HepG2 (cell line): ENCODE measurements around the gene RING1. TPM values are rescaled to one million over a fixed set of nuclear protein-coding genes. Genes with fewer than 3 reads are reported as not detected.
A peak's percentile ranks its signal among the peaks of the same experiment; 100 is the strongest.

ENCODE experiments used
- ADNP ChIP-seq: sonication (generic); formaldehyde crosslinking; IDR thresholded peaks from 2 replicates; pipeline ENCODE4 v1.4.0; 2020; ENCODE audit warnings: missing genetic modification reagents
- ARNT ChIP-seq: fragments of 450-650 bp; IDR thresholded peaks from 2 replicates; pipeline ENCODE4 v1.6.1; 2017
- ELK4 ChIP-seq: sonication (generic); formaldehyde crosslinking; IDR thresholded peaks from 2 replicates; pipeline ENCODE4 v1.9.0; 2021; ENCODE audit warnings: missing genetic modification reagents, borderline replicate concordance
- FOXK1 ChIP-seq: sonication (generic); formaldehyde crosslinking; IDR thresholded peaks from 2 replicates; pipeline ENCODE4 v1.4.0; 2020; ENCODE audit warnings: low read depth, missing genetic modification reagents, borderline replicate concordance
- GLMP ChIP-seq: sonication (generic); formaldehyde crosslinking; IDR thresholded peaks from 2 replicates; pipeline ENCODE4 v1.9.0; 2021; ENCODE audit warnings: missing genetic modification reagents, mild to moderate bottlenecking, borderline replicate concordance
- GPN1 ChIP-seq: sonication (generic); formaldehyde crosslinking; IDR thresholded peaks from 2 replicates; pipeline ENCODE4 v1.5.1; 2020; ENCODE audit warnings: missing genetic modification reagents, borderline replicate concordance
- HOXA5 ChIP-seq: sonication (generic); formaldehyde crosslinking; IDR thresholded peaks from 2 replicates; pipeline ENCODE4 v1.4.0; 2020; ENCODE audit warnings: missing genetic modification reagents
- KDM5A ChIP-seq: fragments of 200-600 bp; sonication (generic); IDR thresholded peaks from 2 replicates; pipeline ENCODE4 v1.7.0; 2018; ENCODE audit warnings: antibody characterized with exemption, mild to moderate bottlenecking, low read length, borderline replicate concordance
- SRSF4 ChIP-seq: fragments of 200-400 bp; formaldehyde crosslinking; IDR thresholded peaks from one replicate; pipeline ENCODE4 v1.6.1; 2018; ENCODE audit warnings: mild to moderate bottlenecking, low read depth, low read length, moderate library complexity; ENCODE audit not compliant: poor library complexity, severe bottlenecking
- TAF1 ChIP-seq: sonication (generic); formaldehyde crosslinking; IDR thresholded peaks from 2 replicates; pipeline ENCODE4 v1.4.0; 2020; ENCODE audit warnings: missing genetic modification reagents
- TCF12 ChIP-seq, 2 experiments: fragments of 450-650 bp in 1 of 2; sonication (generic) in 1 of 2; formaldehyde crosslinking in 1 of 2; IDR thresholded peaks; 2 replicates each; pipeline versions ENCODE4 v1.6.1 to v1.8.0; 2017 to 2022; ENCODE audit warnings: antibody characterized with exemption in 1 of 2, mild to moderate bottlenecking in 1 of 2, missing genetic modification reagents in 1 of 2, moderate library complexity in 1 of 2
- ZBTB42 ChIP-seq: sonication (generic); formaldehyde crosslinking; IDR thresholded peaks from 2 replicates; pipeline ENCODE4 v1.5.0; 2020; ENCODE audit warnings: mild to moderate bottlenecking, missing genetic modification reagents
- ZC3H13 ChIP-seq: sonication (generic); formaldehyde crosslinking; IDR thresholded peaks from 2 replicates; pipeline ENCODE4 v1.8.1; 2023; ENCODE audit warnings: mild to moderate bottlenecking, missing genetic modification reagents, moderate library complexity
- ZNF101 ChIP-seq: sonication (generic); formaldehyde crosslinking; IDR thresholded peaks from 2 replicates; pipeline ENCODE4 v1.4.0; 2020; ENCODE audit warnings: mild to moderate bottlenecking, low read depth, missing genetic modification reagents, borderline replicate concordance
- ZNF12 ChIP-seq: sonication (generic); formaldehyde crosslinking; IDR thresholded peaks from 2 replicates; pipeline ENCODE4 v1.5.0; 2020; ENCODE audit warnings: missing genetic modification reagents
- ZNF20 ChIP-seq: sonication (generic); formaldehyde crosslinking; IDR thresholded peaks from 2 replicates; pipeline ENCODE4 v1.4.0; 2020; ENCODE audit warnings: mild to moderate bottlenecking, moderate library complexity, missing genetic modification reagents
- ZNF33B ChIP-seq: sonication (generic); formaldehyde crosslinking; IDR thresholded peaks from 2 replicates; pipeline ENCODE4 v1.5.1; 2020; ENCODE audit warnings: mild to moderate bottlenecking, missing genetic modification reagents
- ZNF367 ChIP-seq: sonication (generic); formaldehyde crosslinking; IDR thresholded peaks from 2 replicates; pipeline ENCODE4 v1.4.0; 2020; ENCODE audit warnings: missing genetic modification reagents, borderline replicate concordance
- ZNF558 ChIP-seq: sonication (generic); formaldehyde crosslinking; IDR thresholded peaks from 2 replicates; pipeline ENCODE4 v1.9.0; 2022; ENCODE audit warnings: mild to moderate bottlenecking, missing genetic modification reagents, borderline replicate concordance
- ZNF572 ChIP-seq: sonication (generic); formaldehyde crosslinking; IDR thresholded peaks from 2 replicates; pipeline ENCODE4 v1.5.1; 2020; ENCODE audit warnings: mild to moderate bottlenecking, missing genetic modification reagents
- ZNF619 ChIP-seq: sonication (generic); formaldehyde crosslinking; IDR thresholded peaks from 2 replicates; pipeline ENCODE4 v1.4.0; 2020; ENCODE audit warnings: mild to moderate bottlenecking, missing genetic modification reagents
- ZNF691 ChIP-seq: sonication (generic); formaldehyde crosslinking; IDR thresholded peaks from 2 replicates; pipeline ENCODE4 v1.4.0; 2020; ENCODE audit warnings: missing genetic modification reagents, low read depth, mild to moderate bottlenecking, borderline replicate concordance
- ZNF878 ChIP-seq: sonication (generic); formaldehyde crosslinking; IDR thresholded peaks from 2 replicates; pipeline ENCODE4 v1.8.1; 2023; ENCODE audit warnings: mild to moderate bottlenecking, missing genetic modification reagents, moderate library complexity
- ZXDC ChIP-seq: sonication (generic); formaldehyde crosslinking; IDR thresholded peaks from 2 replicates; pipeline ENCODE4 v1.5.0; 2020; ENCODE audit warnings: mild to moderate bottlenecking, missing genetic modification reagents
- polyA plus RNA-seq, 8 experiments: library from polyadenylated mRNA; depleted of rRNA in 3 of 8; stranded (reverse) in 7 of 8; unstranded in 1 of 8; fragments of >200 nt; fragmentation: Illumina TruSeq in 4 of 8; extraction: Trizol in 4 of 8; gene quantifications; 2 replicates each; pipeline versions ENCODE4 v1.2.1 to v1.2.3, GENCODE V29; 2011 to 2016; ENCODE audit warnings: low read depth in 4 of 8, missing spikeins in 1 of 8, mixed read lengths in 1 of 8; ENCODE audit not compliant: insufficient read depth in 1 of 8
- total RNA-seq, 5 experiments: library from RNA; depleted of rRNA; stranded (reverse); fragments of >200 nt; fragmentation: Illumina TruSeq; extraction: Trizol; gene quantifications; 2 replicates each; pipeline ENCODE4 v1.2.3, GENCODE V29; 2016; ENCODE audit warnings: low read depth in 1 of 5

The RING1 gene
- total and polyA plus RNA-seq, 2 of the 13 experiments (the other 11 are each of a cell fraction or from before 2014, with no cell fraction given) = 23.9 to 33.6 TPM

GRCh38 chr6:33204415-33205190 lies 3.7 kb upstream of the RING1 start, which contains the start of gene HSD17B8 (continued):
- TF ChIP-seq FOXK1 (CRISPR knock-in tag) = 0 out of 2 replicates have a peak, but pooled peaks have one; percentile 12
- TF ChIP-seq ZBTB42 (CRISPR knock-in tag) = no peak
- TF ChIP-seq KDM5A = no peak; the same call in 1 of the 2 replicates
- TF ChIP-seq ARNT = no peak
- TF ChIP-seq ZNF558 (CRISPR knock-in tag) = no peak
- TF ChIP-seq ELK4 = no peak
- TF ChIP-seq ZNF878 = no peak
- TF ChIP-seq ZNF367 (CRISPR knock-in tag) = no peak; the same call in 1 of the 2 replicates
- TF ChIP-seq TCF12 (IDR thresholded peaks at IDR 0.05) = no peak
- TF ChIP-seq TCF12 (CRISPR knock-in tag; IDR thresholded peaks at IDR 0.05) = no peak
- no peak for TF ChIP-seq ZNF572 (CRISPR knock-in tag)
- no peak for TF ChIP-seq GLMP (CRISPR knock-in tag)
- TF ChIP-seq ZNF33B (CRISPR knock-in tag) = no peak; the same call in 1 of the 2 replicates
- TF ChIP-seq ZNF691 (CRISPR knock-in tag) = peak; percentile 81; the same call in 1 of the 2 replicates
- TF ChIP-seq TAF1 (CRISPR knock-in tag) = peak; percentile 86
- no peak for TF ChIP-seq ZNF12
- TF ChIP-seq SRSF4 = no peak
- TF ChIP-seq ZC3H13 (CRISPR knock-in tag) = peak; percentile 92
- 0 out of 2 replicates have a peak, but pooled peaks have one; percentile 36 for TF ChIP-seq ZXDC (CRISPR knock-in tag)
- TF ChIP-seq ZNF101 (CRISPR knock-in tag) = 0 out of 2 replicates have a peak, but pooled peaks have one; percentile 42
- TF ChIP-seq ZNF20 = 0 out of 2 replicates have a peak, but pooled peaks have one; percentile 32
- TF ChIP-seq ADNP (CRISPR knock-in tag) = no peak
- peak; percentile 78 for TF ChIP-seq HOXA5 (CRISPR knock-in tag)
- TF ChIP-seq ZNF619 (CRISPR knock-in tag) = no peak
- no peak for TF ChIP-seq GPN1 (CRISPR knock-in tag)
